K562 (cell line): Measurements from ENCODE around the gene FAM50B. TPM values are rescaled to one million over a fixed set of nuclear protein-coding genes. Genes with fewer than 3 reads are reported as not detected.

Source experiments
- ATAC-seq: fragments of 200-7000 bp; cut with Tn5 transposase; 3 replicates; pipeline ENCODE4 v1.9.1; 2020; ENCODE audit warnings: moderate library complexity
- BruUV-seq: library from RNA; stranded (reverse); fragments of 400-500 nt; replicated peaks from 2 replicates; lab custom pipeline; 2021; lab: Mats Ljungman, UMichigan
- CTCF ChIA-PET: fragments of 300-600 bp; formaldehyde crosslinking; extraction: SDS; loops from one replicate; lab custom pipeline; 2021; ENCODE audit warnings: low intra/inter-chr PET ratio; lab: Yijun Ruan, JAX
- POLR2A ChIA-PET: fragments of 300-600, 350-650 bp; sonication (Branson Sonifier 250); formaldehyde crosslinking; extraction: SDS; loops from one replicate; lab custom pipeline; 2021; ENCODE audit warnings: antibody characterized with exemption, inconsistent platforms; lab: Yijun Ruan, JAX
- DNase-seq, 4 experiments: peaks; one replicate each; pipeline versions ENCODE4 v3.0.0 to v3.0.0-alpha.2; 2011 to 2018; ENCODE audit warnings: low spot score in 3 of 4, mixed read lengths in 3 of 4; ENCODE audit errors: extremely low read depth in 1 of 4
- FAIRE-seq: peaks from 2 replicates; lab custom pipeline; 2011; peaks lifted over from hg19 to GRCh38; lab: Jason Lieb, UNC
- H2AFZ ChIP-seq: 2 replicates; pipeline ENCODE4 v1.6.0; 2011; ENCODE audit warnings: low read depth, low read length, control low read depth, inconsistent platforms
- H3K27ac ChIP-seq: fragments of 200-600 bp; 3 replicates; pipeline ENCODE4 v1.8.0; 2011; ENCODE audit warnings: low read depth, mild to moderate bottlenecking, control low read depth, inconsistent platforms, low read length, moderate library complexity, mixed read lengths; ENCODE audit errors: extremely low read depth
- H3K27me3 ChIP-seq, 2 experiments: fragments of 300-600 bp in 1 of 2; 2 replicates in 1 of 2; 3 replicates in 1 of 2; pipeline versions ENCODE4 v1.6.0 to v1.8.0; 2011; ENCODE audit warnings: inconsistent platforms in 2 of 2, low read length in 2 of 2, mild to moderate bottlenecking in 1 of 2, mixed read lengths in 1 of 2, moderate library complexity in 1 of 2; ENCODE audit not compliant: control insufficient read depth in 2 of 2, insufficient read depth in 2 of 2
- H3K36me3 ChIP-seq: fragments of 300-600 bp; 3 replicates; pipeline ENCODE4 v1.8.0; 2011; ENCODE audit warnings: mild to moderate bottlenecking, low read length, inconsistent platforms; ENCODE audit not compliant: control insufficient read depth, insufficient read depth
- H3K4me1 ChIP-seq, 2 experiments: fragments of 200-600 bp in 1 of 2; replicated peaks in 1 of 2; 2 replicates in 1 of 2; 3 replicates in 1 of 2; pipeline versions ENCODE4 v1.5.1 to v1.8.0; 2011; ENCODE audit warnings: inconsistent platforms in 2 of 2, low read length in 2 of 2, mild to moderate bottlenecking in 1 of 2, mixed read lengths in 1 of 2, moderate library complexity in 1 of 2; ENCODE audit not compliant: control insufficient read depth in 2 of 2, insufficient read depth in 2 of 2
- H3K4me2 ChIP-seq: 2 replicates; pipeline ENCODE4 v1.6.1; 2011; ENCODE audit warnings: low read length, control low read depth, inconsistent platforms, mixed read lengths; ENCODE audit not compliant: insufficient read depth
- H3K4me3 ChIP-seq: fragments of 200-600 bp; sonication (generic), shearing (Covaris generic); 2 replicates; pipeline ENCODE4 v1.5.1; 2016; ENCODE audit warnings: control low read depth, inconsistent platforms
- H3K79me2 ChIP-seq: fragments of 200-600 bp; 3 replicates; pipeline ENCODE4 v1.8.0; 2011; ENCODE audit warnings: low read length, inconsistent platforms; ENCODE audit not compliant: control insufficient read depth, insufficient read depth
- H3K9ac ChIP-seq, 2 experiments: 2 replicates each; pipeline versions ENCODE4 v1.6.0 to v1.6.1; 2011; ENCODE audit warnings: low read depth in 2 of 2, low read length in 2 of 2, control low read depth in 1 of 2, inconsistent platforms in 1 of 2, mild to moderate bottlenecking in 1 of 2, mixed read lengths in 1 of 2; ENCODE audit not compliant: insufficient read depth in 1 of 2
- H3K9me1 ChIP-seq: one replicate; pipeline ENCODE4 v1.6.0; 2011; ENCODE audit warnings: inconsistent platforms, mild to moderate bottlenecking, low read length, moderate library complexity; ENCODE audit not compliant: control insufficient read depth, insufficient read depth
- H3K9me3 ChIP-seq: replicated peaks from 2 replicates; pipeline ENCODE4 v1.5.1; 2011; ENCODE audit warnings: low read depth, low read length, inconsistent platforms; ENCODE audit not compliant: control insufficient read depth, insufficient read depth
- H4K20me1 ChIP-seq: replicated peaks from 2 replicates; pipeline ENCODE4 v1.6.1; 2011; ENCODE audit warnings: low read length, inconsistent platforms, mixed read lengths; ENCODE audit not compliant: control insufficient read depth, insufficient read depth
- CC2D1A ChIP-seq: fragments of 450-650 bp; IDR thresholded peaks from 2 replicates; pipeline ENCODE4 v1.6.1; 2017; ENCODE audit warnings: mild to moderate bottlenecking
- DLX4 ChIP-seq: fragments of 250-450 bp; sonication (Bioruptor Pico); IDR thresholded peaks from 2 replicates; pipeline ENCODE4 v1.6.1; 2021; ENCODE audit warnings: mild to moderate bottlenecking
- GTF2F1 ChIP-seq: IDR thresholded peaks from 2 replicates; pipeline ENCODE4 v1.6.1; 2011; ENCODE audit warnings: low read depth, low read length, improper control_type of control experiment
- KDM5B ChIP-seq: fragments of 200-600 bp; sonication (generic); IDR thresholded peaks from 2 replicates; pipeline ENCODE4 v1.6.1; 2012; ENCODE audit warnings: low read depth, mild to moderate bottlenecking, moderate library complexity, low read length, control low read depth, inconsistent platforms; ENCODE audit not compliant: insufficient replicate concordance
- NCOA6 ChIP-seq: fragments of 450-650 bp; IDR thresholded peaks from 2 replicates; pipeline ENCODE4 v1.6.1; 2017; ENCODE audit warnings: mild to moderate bottlenecking
- TAF9B ChIP-seq: fragments of 450-650 bp; IDR thresholded peaks from 2 replicates; pipeline ENCODE4 v1.6.1; 2018; ENCODE audit warnings: mild to moderate bottlenecking; ENCODE audit not compliant: partially characterized antibody
- THRAP3 ChIP-seq: fragments of 450-650 bp; IDR thresholded peaks from 2 replicates; pipeline ENCODE4 v1.6.1; 2016; ENCODE audit warnings: mild to moderate bottlenecking, inconsistent platforms, borderline replicate concordance
- WGBS: fragments of 100-300 bp; shearing (Covaris generic); methylation state at CpG from one replicate; pipeline ENCODE4 v1.1.6; 2016; ENCODE audit warnings: low coverage, mixed read lengths; ENCODE audit not compliant: insufficient coverage; ENCODE audit errors: missing lambda C conversion rate; 5-methylcytosine and 5-hydroxymethylcytosine counted together
- in situ Hi-C: fragments of 300-500 bp; cut with MboI; formaldehyde crosslinking; loops from 4 replicates; pipeline ENCODE4 v1.15.0; 2018; ENCODE audit warnings: inconsistent platforms, mixed read lengths
- intact Hi-C: fragments of 100-400 bp; cut with micrococcal nuclease; formaldehyde crosslinking; loops from 2 replicates; pipeline ENCODE4 v1.14.2; 2022
- polyA plus RNA-seq, 8 experiments: library from polyadenylated mRNA; depleted of rRNA in 4 of 8; stranded (reverse) in 5 of 8; unstranded in 3 of 8; fragments of >200 nt; fragmentation: Nextera tagmentation in 2 of 8; fragmentation: Illumina TruSeq in 1 of 8; extraction: Ambion mirVana in 2 of 8; extraction: Trizol in 1 of 8; gene quantifications; 2 replicates each; pipeline versions ENCODE4 v1.2.1 to v1.2.3, GENCODE V29; 2011 to 2014; ENCODE audit warnings: inconsistent platforms in 1 of 8, missing spikeins in 1 of 8
- total RNA-seq, 7 experiments: library from RNA; depleted of rRNA in 6 of 7; stranded (reverse); fragments of >200 nt in 6 of 7; fragmentation: Illumina TruSeq in 2 of 7; extraction: Trizol in 2 of 7; gene quantifications; 2 replicates each; pipeline versions ENCODE4 v1.2.1 to v1.2.3, GENCODE V29; 2011 to 2021; ENCODE audit warnings: low replicate concordance in 1 of 7

FAM50B gene
- total and polyA plus RNA-seq, 9 of the 15 experiments (the other 6 are each of a cell fraction or from before 2014, with no cell fraction given), result 0.09 to 0.16 (median 0.13) TPM; not detected in 6

GRCh38 chr6:3808199-3808598 lies 41.0 kb upstream of the FAM50B start:
- intact Hi-C loops (no loop called here), in situ Hi-C loops (no loop called here)
- DNase-seq (no peak), FAIRE-seq (no peak), ATAC-seq (no peak)
- CTCF ChIA-PET, result no interaction called here
- POLR2A ChIA-PET, result interaction anchor here (0.6 kb wide), 1 partner anchor 53 kb away, joined by 3 read pairs; no protein-coding TSS in a partner anchor
- Histone ChIP-seq H3K4me2 (no peak overlapping the region), H3K27ac (no peak overlapping the region), H3K79me2 (no peaks in the 10 kb centered on the region), H3K4me3 (no peak overlapping the region), H3K4me1 (0 out of 5 replicates have a peak, but pooled peaks cover under 1% of the 10 kb centered on the region in 2 experiments), H3K9ac (no peak overlapping the region), H2AFZ (no peak overlapping the region), H3K9me3 (no peaks in the 10 kb centered on the region), H3K36me3 (no peaks in the 10 kb centered on the region), H4K20me1 (no peaks in the 10 kb centered on the region), H3K9me1 (no peaks in the 10 kb centered on the region), H3K27me3 (peaks cover 26 to 64% of the 10 kb centered on the region in 2 experiments)
- BruUV-seq, result no TSS peak
- TF ChIP-seq KDM5B (no peak), DLX4 (CRISPR knock-in tag) (no peak), CC2D1A (no peak), TAF9B (no peak), THRAP3 (no peak), NCOA6 (no peak), GTF2F1 (no peak)
- WGBS, result 4% methylated on average over 3 of the region's 3 CpGs
